Eye (tissue), 1 donor: Measurements from ENCODE around the gene RUFY3.
"Not testable (repeated sequence)": the region's sequence is repeated elsewhere in the genome, so short reads cannot be mapped to it uniquely, and the experiment has no call there.

ENCODE experiments used
- DNase-seq: peaks from one replicate; pipeline ENCODE4 v3.0.0-alpha.2; 2015

Gene RUFY3

DNA sequence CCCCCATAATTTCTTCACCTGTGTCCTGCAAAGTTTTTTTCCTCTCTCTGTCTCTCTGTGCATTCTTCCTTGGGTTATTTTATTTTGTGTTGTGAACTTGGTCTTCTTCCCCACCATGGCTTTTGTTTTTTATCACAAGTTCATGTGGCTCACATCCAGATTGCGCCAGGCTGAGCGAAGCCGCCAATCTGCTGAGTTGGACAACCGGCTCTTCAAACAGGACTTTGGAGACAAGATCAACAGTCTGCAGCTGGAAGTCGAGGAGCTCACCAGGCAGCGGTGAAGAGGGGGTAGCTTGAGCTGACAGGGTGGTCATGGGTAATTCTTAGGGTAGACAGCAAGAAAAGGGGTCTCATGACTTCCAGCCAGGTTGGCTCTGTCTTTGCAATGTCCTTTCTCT, 71.9 kb downstream of the RUFY3 start:
- DNase-seq = no peak

DNA sequence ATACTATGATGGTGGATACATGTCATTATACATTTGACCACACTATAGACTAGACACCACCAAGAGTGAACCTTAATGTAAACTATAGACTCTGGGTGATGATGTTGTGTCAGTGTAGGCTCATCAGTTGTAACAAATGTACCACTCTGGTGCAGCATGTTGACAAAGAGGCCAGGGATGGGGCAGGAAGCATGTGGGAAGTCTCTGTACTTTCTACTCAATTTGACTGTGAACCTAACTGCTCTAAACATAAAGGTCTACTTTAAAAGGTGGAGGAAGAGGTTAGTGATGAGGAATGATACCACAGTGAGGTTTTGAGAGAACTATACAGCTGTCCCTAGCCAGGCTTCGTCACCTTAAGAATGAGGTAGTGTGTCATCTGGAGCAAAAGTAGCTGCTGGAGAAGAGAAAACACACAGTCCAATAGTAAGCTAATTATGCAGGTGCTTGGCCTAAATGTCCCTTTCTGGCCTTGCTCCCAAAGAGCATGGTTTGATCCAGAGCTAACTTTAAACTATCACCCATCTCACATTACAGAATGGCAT, 79.6 kb downstream of the RUFY3 start:
- DNase-seq = no peak

DNA sequence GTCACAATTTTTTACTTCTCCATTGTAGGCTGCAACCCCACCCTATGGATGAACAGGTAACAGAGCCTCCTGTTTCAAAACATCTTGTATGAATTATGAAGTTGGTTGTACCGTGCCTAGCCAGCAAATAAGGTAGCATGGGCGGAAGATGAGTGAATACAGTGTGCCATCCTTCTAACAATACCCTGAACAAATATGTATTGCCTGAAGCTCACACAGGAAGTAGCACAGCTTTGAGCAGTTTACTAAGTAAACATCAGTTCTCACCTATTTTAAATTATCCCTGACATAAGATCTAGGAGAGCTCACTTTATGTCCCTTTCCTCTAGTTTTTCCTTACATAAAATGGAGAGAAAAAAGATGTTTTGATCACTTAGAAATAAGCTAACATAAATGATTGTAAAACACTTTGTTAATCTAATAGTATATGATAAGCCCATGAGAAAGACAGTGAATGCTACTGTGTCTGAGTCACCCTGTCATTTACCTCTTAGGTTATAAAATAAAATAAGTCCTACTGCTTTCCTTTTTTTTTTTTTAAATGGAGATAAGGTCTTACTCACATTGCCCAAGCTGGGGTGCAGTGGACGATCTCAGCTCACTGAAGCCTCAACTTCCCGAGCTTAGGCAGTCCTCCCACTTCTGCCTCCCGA, 81.3 kb downstream of the RUFY3 start:
- DNase-seq = no peak

DNA sequence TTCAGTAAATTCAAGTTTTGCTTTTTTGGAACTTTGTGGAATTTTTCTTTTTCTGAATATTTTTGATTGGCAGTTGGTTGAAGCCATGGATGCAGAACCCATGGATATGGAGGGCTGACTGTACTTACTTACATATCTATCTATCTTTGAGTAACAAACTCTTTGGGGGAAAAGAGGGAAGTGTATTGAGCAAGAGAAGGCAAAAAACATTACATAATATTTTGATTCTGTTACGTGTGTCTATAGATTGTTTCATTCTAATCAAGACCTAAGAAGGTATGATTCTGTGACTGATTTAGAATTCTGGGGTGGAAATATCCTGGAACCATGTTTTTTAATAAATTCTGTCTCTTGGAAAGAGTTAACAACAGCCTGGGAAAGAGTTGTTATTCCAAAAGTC, 86.4 kb downstream of the RUFY3 start:
- DNase-seq = no peak

DNA sequence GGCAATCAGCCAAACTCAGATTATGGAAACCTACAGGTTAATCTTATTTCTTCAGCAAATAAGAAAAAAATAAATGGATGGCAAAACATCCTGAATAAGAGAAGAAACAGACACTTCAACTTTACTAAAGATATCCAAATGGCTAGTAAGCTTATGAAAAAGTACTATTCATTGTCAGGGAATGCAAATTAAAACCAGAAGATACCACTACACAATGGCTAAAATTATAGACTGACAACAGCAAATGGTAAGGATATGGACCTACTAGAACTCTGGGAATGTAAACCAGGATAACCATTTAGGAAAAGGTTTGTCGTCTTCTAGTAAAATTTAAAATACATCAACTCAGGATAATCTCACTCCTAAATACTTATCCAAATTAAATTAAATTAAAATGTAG, 93.6 kb downstream of the RUFY3 start:
- no peak for DNase-seq

DNA sequence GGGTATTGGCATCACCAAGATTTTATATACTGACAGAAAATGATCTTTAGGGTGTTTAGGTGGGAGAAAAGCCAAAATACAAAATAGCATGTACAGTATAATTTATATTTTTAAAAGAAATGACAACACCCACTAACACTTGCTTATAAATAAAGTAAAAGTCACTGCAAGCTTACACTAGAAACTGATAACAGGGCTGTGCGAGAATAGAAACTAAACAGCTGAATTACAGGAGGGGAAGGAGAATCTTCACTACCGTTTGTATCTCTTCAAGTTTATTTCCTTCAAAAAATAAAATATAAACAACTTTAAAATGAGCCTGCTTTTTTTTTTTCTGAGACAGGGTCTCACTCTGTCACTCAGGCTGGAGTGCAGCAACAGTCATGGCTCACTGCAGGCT, 95.1 kb downstream of the RUFY3 start:
- no peak for DNase-seq

DNA sequence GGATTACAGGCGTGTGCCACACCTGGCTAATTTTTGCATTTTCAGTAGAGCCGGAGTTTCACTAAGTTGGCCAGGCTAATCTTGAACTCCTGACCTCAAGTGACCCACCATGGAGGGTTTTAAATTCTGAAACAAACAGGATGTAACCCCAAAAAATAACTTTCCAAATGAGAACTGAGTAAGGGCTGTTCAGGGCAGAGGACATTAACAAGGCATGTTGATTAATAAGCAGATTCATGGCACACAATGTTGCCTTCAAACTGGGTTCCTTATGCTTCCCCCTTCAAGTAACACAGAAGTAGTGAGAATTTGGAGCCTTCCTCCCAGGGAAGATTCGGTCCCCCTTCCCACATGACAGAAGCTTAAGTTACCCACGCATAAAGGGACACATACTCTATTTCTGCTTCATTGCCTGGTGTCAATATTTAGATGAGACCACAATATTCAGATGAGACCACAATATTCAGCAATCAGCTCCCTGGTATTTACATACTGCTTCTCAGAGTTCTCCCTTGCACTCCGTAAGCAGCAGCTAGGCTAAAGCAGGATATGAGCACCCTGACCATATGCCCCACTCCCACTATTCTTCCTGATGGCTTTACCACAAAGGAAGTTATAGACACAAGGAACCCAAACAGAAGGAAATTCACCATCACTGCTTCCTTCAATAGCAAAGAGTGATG, 96.5 kb downstream of the RUFY3 start:
- DNase-seq = no peak

DNA sequence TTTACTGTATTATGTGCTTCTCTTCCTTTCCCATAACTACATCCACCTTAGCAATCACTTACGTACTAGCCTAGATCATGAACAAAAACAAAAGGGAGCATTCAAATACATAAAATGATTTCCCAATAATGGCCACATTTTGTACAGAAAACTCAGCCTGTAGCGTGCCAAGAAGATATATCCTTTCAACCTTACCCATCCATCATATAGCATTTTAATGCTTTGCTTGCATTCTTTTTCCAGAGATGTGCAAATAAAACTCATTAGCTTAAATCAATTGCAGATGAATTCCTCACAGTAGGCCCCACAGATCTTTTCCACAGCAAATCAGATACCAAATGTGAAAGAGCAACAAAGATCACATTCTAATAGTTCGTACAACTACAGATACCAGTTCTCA, 97.2 kb downstream of the RUFY3 start:
- DNase-seq = no peak

DNA sequence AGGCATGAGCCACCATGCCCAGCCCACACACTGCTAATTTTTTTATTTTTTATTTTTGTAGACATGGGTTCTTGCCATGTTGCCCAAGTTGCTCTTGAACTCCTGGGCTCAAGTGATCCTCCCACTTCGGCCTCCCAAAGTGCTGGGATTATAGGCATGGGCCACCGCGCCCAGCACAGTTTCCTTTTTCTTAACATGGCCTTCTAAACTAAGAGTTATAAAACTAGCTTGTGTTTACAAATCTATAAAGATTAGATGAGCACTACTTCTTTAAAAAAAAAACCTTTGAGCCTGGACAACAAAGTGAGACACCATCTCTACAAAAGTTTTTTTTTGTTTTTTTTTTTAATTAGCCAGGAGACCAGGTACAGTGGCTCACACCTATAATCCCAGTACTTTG, 107.3 kb downstream of the RUFY3 start:
- no peak for DNase-seq

DNA sequence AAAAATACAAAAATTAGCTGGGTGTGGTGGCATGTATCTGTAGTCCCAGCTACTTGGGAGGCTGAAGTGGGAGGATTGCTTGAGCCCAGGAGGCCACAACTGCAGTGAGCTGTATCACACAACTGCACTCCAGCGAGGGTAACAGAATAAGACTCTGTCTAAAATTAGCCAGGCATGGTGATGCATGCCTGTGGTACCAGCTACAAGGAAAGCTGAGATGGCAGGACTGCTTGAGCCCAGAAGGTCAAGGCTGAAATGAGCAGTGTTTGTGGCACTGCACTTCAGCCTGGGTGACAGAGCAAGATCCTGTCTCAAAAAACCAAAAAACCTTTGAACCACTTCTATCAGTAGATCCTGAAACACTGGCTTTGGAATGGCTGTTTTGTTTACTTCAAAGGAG, 107.7 kb downstream of the RUFY3 start:
- DNase-seq = no peak

DNA sequence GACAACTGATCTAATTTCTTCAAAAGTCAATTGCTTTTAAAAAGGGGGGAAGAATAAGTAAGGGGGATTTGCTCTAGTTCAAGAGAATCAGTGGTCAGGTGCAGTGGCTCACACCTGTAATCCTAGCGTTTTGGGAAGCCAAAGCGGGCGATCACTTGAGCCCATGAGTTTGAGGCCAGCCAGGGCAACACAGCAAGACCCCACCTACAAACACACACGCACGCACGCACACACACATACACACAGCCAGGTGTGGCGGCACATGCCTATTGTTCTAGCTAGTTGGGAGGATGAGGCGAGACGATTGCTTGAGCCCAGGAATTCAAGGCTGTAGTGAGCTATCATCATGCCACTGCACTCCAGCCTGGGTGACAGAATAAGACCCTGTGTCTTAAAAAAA, 108.3 kb downstream of the RUFY3 start:
- no peak for DNase-seq

DNA sequence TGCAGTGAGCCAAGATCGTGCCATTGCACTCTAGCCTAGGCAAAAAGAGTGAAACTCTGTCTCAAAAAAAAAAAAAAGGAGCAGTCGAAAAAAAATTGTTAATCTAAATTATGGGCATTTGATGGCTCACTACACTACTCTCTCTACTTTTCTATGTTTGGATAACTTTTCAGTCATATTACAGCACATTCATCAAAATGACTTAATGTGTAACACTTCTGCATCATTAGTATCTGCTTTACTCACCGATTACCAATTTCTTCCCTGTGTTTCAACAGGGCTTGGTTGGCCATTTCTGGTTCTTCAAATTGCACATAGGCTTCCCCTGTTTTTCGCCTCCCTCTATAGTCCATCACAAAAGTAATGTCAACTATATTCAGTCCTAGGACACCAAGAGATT, 109.5 kb downstream of the RUFY3 start:
- DNase-seq = no peak

DNA sequence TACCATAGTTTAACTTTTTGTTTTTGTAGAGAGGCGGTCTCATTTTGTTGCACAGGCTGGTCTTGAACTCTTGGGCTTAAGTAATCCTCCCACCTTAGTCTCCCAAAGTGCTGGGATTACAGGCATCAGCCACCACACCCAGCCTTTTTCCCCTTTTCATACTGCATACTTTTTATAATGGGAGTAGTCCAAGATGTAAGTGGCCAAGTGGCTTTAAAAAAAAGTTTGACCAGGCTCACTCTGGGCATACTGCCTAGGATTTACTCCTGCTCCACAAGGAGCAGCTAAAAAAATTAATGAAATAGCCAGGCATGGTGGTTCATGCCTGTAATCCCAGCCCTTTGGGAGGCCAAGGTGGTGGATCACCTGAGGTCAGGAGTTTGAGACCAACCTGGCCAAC, 111.9 kb downstream of the RUFY3 start:
- no peak for DNase-seq

DNA sequence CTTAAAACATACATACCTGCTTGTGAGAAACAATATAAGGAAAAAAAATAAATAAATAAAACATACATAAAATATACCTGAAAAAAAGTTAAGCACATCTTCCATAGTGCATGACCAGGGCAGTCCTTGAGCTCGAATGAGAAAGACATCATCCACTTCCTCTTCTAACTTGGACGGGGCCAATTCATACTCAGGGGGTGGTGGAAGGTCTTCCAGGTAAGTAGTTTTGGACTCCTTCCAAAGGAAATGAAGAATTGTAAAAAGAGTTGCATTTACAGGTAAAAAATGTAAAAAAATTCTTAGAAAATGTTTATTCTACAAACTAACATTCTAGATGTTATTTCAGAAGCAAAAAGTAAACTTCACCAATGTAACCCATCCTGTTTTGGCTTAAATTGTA, 114.3 kb downstream of the RUFY3 start:
- DNase-seq = no peak

DNA sequence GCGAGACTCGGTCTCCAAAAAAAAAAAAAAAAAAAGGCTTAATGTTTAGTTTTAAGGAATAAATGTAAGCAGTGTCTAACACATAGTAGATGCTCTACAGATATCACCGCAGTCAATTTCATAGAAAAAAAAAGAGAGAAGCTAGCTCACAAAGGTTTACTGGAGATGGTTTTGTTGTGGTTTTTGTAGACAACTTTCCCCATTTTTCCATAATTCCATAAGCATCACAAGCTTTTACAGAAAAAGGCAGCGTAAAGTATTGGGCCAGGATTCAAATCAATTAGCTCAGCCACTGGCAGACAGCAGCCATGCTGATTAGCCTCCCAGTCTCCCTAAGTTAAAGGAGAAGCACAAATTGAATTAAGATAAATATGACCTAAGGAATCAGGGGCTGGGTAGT, 116.4 kb downstream of the RUFY3 start:
- DNase-seq = peak; percentile 51

DNA sequence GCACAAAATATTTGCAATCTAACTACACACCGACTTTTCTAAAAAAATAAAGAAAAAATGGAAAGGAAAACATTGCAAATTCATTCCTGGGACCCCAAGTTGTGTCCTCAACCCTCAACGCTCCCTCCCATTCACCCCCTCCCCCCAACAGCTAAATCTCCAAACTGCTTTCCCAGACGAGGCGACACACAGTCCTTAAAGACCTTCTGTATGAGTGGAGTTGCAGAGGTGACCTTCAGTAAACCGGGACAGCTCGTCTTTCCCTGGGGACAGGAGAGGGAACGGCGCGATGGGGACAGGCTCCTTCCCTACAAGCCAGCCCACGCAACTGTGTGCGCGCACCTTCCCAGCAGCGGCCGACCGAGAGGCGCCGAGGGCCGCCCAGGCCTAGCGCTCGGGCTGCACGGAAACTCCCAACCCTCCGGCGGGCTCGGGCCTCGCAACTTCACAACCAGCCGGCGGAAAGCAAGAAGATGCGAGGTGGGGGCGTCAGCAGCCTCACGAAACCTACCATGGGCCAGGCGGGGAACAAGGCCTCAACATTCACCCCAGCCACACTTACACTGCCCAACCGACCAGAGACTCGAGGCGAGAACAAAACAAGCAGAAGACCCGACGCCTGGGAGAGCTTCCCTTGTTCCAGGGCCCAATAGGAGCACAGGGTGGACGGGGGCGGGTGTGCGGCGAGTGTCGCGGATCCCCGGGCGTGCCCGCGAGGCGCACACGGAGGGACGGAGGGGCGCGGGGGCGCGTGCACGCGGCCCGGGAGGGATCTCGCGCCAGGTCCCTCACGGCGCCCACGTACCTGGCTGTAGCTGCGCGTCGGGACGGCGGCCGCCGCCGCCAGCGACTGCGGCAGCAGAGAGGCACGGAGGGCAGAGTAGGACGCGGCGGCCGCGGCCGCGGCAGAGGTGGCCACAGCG, 117.2 kb downstream of the RUFY3 start:
- DNase-seq = peak; percentile 87

DNA sequence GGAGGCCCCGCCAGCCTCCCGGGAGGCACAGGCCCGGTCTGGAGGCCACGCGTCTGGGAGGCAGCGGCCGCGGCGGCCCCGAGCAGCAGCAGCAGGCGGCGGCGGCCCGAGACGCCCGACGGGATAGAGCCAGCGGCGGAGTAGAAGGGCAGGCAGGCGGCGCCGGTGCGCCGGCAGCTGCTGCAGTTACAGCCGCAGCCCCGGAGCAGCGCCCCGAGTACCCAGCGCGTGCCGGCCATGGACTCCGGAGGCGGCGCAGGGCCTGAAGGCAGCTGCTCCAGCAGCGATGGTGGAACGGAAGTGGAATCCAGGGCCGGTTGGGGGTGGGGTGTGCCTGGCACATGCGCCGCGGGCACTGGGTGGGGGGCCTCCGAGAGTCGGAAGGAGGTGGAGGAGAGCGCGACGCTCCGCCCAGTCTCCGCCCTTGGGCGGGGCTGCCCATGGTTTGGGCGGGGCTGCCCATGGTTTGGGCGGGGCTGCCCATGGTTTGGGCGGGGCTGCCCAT, 117.9 kb downstream of the RUFY3 start, which contains the start of gene GRSF1:
Gene GRSF1 (minus strand): TSS at position 302 of the 505 bp plus-strand sequence. CDS start 63 bp downstream, at position 239.
- DNase-seq = peak; percentile 96

DNA sequence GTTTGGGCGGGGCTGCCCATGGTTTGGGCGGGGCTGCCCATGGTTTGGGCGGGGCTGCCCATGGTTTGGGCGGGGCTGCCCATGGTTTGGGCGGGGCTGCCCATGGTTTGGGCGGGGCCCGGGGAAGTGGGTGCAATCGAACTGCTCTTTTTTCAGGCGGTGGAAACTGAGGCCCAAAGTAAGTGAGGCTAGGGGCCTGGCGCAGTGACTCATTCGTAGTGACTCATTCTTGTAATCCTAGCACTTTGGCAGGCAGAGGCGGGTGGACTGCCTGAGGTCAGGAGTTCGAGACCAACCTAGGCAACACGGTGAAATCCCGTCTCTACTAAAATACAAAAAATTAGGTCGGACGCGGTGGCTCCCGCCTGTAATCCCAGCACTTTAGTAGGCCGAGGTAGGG, 118.4 kb downstream of the RUFY3 start:
- DNase-seq = peak; percentile 67

DNA sequence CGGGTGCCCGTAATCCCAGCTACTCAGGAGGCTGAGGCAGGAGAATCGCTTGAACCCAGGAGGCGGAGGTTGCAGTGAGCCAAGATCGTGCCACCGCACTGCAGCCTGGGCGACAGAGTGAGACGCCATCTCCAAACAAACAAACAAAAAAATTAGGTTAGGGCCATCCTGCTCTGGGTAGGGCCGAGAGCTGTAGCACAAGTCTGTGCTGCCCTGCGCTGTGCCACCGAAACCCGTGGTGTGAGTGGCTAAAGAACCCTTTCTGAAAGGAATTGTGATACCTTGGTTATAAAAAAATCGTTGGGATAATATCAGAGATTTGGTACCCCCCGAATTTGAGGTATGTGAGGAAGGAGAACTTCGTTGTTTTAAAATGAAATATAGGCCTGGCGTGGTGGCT, 118.9 kb downstream of the RUFY3 start:
- not testable (repeated sequence) for DNase-seq

DNA sequence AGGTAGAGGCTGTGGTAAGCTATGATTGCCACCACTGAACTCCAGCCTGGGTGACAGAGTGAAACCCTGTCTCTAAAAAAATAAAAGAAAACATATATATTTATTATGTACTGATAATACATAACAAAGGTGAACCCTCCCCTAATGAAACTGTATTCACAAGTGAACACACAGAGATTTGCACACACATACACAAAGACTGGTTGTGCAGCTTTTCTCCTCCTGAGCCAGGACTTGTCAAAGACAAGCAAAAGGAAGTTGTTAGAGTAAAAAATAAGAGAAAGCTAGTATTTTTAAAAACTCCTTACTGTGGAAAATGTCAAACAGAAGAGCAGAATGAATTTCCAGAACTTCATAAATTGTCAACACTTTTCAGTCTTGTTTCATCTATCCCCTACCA, 119.4 kb downstream of the RUFY3 start:
- DNase-seq = no peak

DNA sequence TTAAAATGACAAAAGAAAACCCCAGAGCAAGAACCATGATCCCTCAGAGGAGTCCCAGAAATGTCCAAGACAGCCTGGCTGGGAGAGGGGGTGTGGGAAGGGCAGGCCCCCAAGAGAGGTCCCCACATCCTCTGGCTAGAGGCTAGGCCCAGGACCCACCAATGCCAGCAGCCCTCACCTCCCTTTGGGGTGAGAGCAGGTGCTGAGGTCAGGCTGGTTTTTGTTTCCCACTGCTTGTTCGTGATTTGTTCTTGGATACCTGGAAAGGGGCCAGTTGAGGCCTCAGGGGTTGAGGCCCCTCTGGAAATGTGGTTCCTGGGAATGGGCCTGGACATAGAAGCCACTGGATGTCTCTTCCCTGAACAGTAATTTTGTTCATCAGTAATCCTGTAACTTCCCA, 120.2 kb downstream of the RUFY3 start:
- no peak for DNase-seq

DNA sequence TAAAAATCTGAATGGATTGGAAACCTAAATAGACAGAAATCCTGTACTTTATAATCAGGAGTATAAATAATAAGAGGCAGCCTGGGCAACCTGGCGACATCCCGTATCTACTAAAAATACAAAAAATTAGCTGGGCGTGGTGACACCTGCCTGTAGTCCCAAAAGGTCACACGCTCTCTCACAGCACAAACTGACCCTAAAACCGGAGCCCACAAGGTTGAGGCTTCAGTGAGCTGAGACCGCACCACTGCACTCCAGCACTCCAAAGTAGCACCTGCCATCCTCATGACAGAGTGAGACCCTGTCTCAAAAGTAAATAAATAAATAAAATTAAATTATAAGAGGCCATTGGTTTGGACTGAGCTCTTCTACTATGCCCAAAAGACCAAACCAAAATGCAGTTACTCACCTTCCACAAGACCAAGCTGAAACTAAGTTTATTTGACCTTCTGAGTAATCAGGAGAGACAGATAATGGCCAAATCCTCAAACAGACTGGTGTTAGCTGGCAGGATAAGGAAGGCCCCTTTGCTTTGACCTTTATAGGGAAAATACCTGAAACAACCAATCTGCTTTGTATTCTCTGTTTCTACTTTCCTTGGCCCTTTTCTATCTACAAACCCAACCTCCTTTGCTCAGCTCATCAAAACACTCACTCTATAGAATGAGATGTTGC, 121.1 kb downstream of the RUFY3 start:
- DNase-seq = no peak

DNA sequence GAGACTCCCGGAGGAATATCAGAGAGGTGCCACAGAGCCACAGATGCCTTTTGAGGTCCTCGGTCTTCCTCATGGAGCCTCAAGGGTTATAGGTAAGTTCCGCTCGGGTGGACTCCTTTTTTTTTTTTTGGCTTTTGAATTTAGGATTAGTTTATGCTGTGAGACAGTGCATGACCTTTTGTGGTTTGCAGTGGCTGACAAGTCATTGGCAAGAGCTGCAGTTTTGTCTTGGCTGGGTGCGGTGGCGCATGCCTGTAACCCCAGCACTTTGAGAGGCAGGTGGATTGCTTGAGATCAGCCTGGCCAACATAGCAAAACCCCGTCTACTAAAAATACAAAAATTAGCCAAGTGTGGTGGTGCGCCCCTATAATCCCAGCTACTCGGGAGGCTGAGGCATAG, 122.4 kb downstream of the RUFY3 start:
- no peak for DNase-seq
